SK-N-SH (cell line): ENCODE data around the gene CNGA3. TPM values are rescaled to one million over a fixed set of nuclear protein-coding genes. Genes with fewer than 3 reads are reported as not detected.

Experiments
- CTCF ChIA-PET: fragments of 300-600, 350-600 bp; formaldehyde crosslinking; extraction: SDS; loops from one replicate; lab custom pipeline; 2021; lab: Yijun Ruan, JAX
- POLR2A ChIA-PET: fragments of 350-600 bp; sonication (Branson Sonifier 250); formaldehyde crosslinking; extraction: SDS; loops from one replicate; lab custom pipeline; 2020; ENCODE audit warnings: antibody characterized with exemption, inconsistent platforms; lab: Yijun Ruan, JAX
- DNase-seq: peaks from one replicate; pipeline ENCODE4 v3.0.0; 2012
- H2AFZ ChIP-seq: fragments of 200-600 bp; sonication (generic); 2 replicates; pipeline ENCODE4 v1.8.1; 2016; ENCODE audit warnings: antibody characterized with exemption, mild to moderate bottlenecking, low read depth
- H3F3A ChIP-seq: fragments of 200-600 bp; sonication (generic); replicated peaks from 2 replicates; pipeline ENCODE3; 2016; ENCODE audit warnings: antibody characterized with exemption, mild to moderate bottlenecking; ENCODE audit not compliant: insufficient read depth
- H3K27ac ChIP-seq, 2 experiments: fragments of 200-500 bp in 1 of 2; fragments of 200-600 bp in 1 of 2; sonication (Bioruptor generic) in 1 of 2; sonication (generic), shearing (Covaris generic) in 1 of 2; 2 replicates each; pipeline versions ENCODE4 v1.5.1 to v1.6.1; 2014 to 2016; ENCODE audit warnings: low read depth in 2 of 2, inconsistent platforms in 1 of 2, low read length in 1 of 2, mild to moderate bottlenecking in 1 of 2, mixed read lengths in 1 of 2
- H3K27me3 ChIP-seq: fragments of 200-600 bp; sonication (generic), shearing (Covaris generic); 2 replicates; pipeline ENCODE4 v1.6.1; 2016; ENCODE audit warnings: mixed run types; ENCODE audit not compliant: insufficient read depth
- H3K36me3 ChIP-seq, 2 experiments: fragments of 200-500 bp in 1 of 2; fragments of 200-600 bp in 1 of 2; sonication (Bioruptor generic) in 1 of 2; sonication (generic) in 1 of 2; replicated peaks in 1 of 2; 2 replicates each; pipeline versions ENCODE3 to v1.5.1; 2014 to 2016; ENCODE audit warnings: low read length in 1 of 2, mild to moderate bottlenecking in 1 of 2; ENCODE audit not compliant: insufficient read depth in 2 of 2, control insufficient read depth in 1 of 2
- H3K4me1 ChIP-seq, 2 experiments: fragments of 200-500 bp in 1 of 2; fragments of 200-600 bp in 1 of 2; sonication (Bioruptor generic) in 1 of 2; sonication (generic), shearing (Covaris generic) in 1 of 2; 2 replicates each; pipeline versions ENCODE4 v1.5.1 to v1.6.1; 2014 to 2016; ENCODE audit warnings: low read depth in 1 of 2, low read length in 1 of 2, mixed run types in 1 of 2; ENCODE audit not compliant: insufficient read depth in 2 of 2, control insufficient read depth in 1 of 2
- H3K4me2 ChIP-seq: fragments of 200-600 bp; sonication (generic), shearing (Covaris generic); 2 replicates; pipeline ENCODE4 v1.6.1; 2017; ENCODE audit warnings: mixed run types
- H3K4me3 ChIP-seq, 2 experiments: fragments of 200-500 bp in 1 of 2; fragments of 200-600 bp in 1 of 2; sonication (Bioruptor generic) in 1 of 2; sonication (generic), shearing (Covaris generic) in 1 of 2; 2 replicates each; pipeline versions ENCODE4 v1.5.1 to v1.8.1; 2014 to 2016; ENCODE audit warnings: low read depth in 2 of 2, inconsistent platforms in 1 of 2, low read length in 1 of 2, mild to moderate bottlenecking in 1 of 2, mixed read lengths in 1 of 2, moderate library complexity in 1 of 2
- H3K79me2 ChIP-seq: fragments of 200-600 bp; sonication (generic); 2 replicates; pipeline ENCODE4 v1.8.1; 2017; ENCODE audit warnings: mild to moderate bottlenecking; ENCODE audit not compliant: insufficient read depth
- H3K9ac ChIP-seq: fragments of 200-600 bp; sonication (generic); 2 replicates; pipeline ENCODE4 v1.6.1; 2017; ENCODE audit warnings: mixed run types
- H3K9me2 ChIP-seq: fragments of 200-600 bp; sonication (generic); 2 replicates; pipeline ENCODE4 v1.6.1; 2017; ENCODE audit warnings: mixed run types
- H3K9me3 ChIP-seq: fragments of 200-600 bp; sonication (generic); 2 replicates; pipeline ENCODE4 v1.6.1; 2017; ENCODE audit warnings: mixed run types, mild to moderate bottlenecking, moderate library complexity
- H4K20me1 ChIP-seq: fragments of 200-600 bp; sonication (generic); 2 replicates; pipeline ENCODE4 v1.6.1; 2017; ENCODE audit warnings: mild to moderate bottlenecking, mixed run types; ENCODE audit not compliant: insufficient read depth
- CTCF ChIP-seq: fragments of 200-600 bp; sonication (generic); IDR thresholded peaks from 2 replicates; pipeline ENCODE4 v1.6.1; 2017; ENCODE audit warnings: antibody characterized with exemption, mild to moderate bottlenecking, moderate library complexity
- ELF1 ChIP-seq: IDR thresholded peaks from 2 replicates; pipeline ENCODE4 v1.4.0; 2012
- EP300 ChIP-seq, 2 experiments: IDR thresholded peaks; 2 replicates each; pipeline versions ENCODE4 v1.4.0 to v1.6.1; 2012; ENCODE audit warnings: borderline replicate concordance in 1 of 2, low read depth in 1 of 2, low read length in 1 of 2
- FOSL2 ChIP-seq: IDR thresholded peaks from 2 replicates; pipeline ENCODE4 v1.4.0; 2012; ENCODE audit warnings: low read depth, mild to moderate bottlenecking, moderate library complexity, borderline replicate concordance
- FOXM1 ChIP-seq: IDR thresholded peaks from 2 replicates; pipeline ENCODE4 v1.4.0; 2012; ENCODE audit warnings: low read depth, mild to moderate bottlenecking
- GABPA ChIP-seq: IDR thresholded peaks from 2 replicates; pipeline ENCODE4 v1.4.0; 2012; ENCODE audit warnings: low read depth, mild to moderate bottlenecking
- GATA2 ChIP-seq: sonication (generic); formaldehyde crosslinking; IDR thresholded peaks from 2 replicates; pipeline ENCODE4 v1.5.0; 2020; ENCODE audit warnings: mild to moderate bottlenecking, missing genetic modification reagents
- PBX3 ChIP-seq: IDR thresholded peaks from 2 replicates; pipeline ENCODE4; 2012
- REST ChIP-seq: IDR thresholded peaks from 2 replicates; pipeline ENCODE4 v1.6.1; 2012; ENCODE audit warnings: mild to moderate bottlenecking, low read depth, low read length, moderate library complexity
- SMC3 ChIP-seq: IDR thresholded peaks from 2 replicates; pipeline ENCODE4 v1.6.1; 2012; ENCODE audit warnings: low read depth, low read length, improper control_type of control experiment
- TAF1 ChIP-seq: IDR thresholded peaks from 2 replicates; pipeline ENCODE4 v1.6.1; 2012; ENCODE audit warnings: low read depth, mild to moderate bottlenecking, low read length, moderate library complexity, borderline replicate concordance
- TEAD4 ChIP-seq: IDR thresholded peaks from 2 replicates; pipeline ENCODE4 v1.4.0; 2012; ENCODE audit warnings: mild to moderate bottlenecking, borderline replicate concordance; ENCODE audit not compliant: insufficient read depth
- WGBS: methylation state at CpG from one replicate; pipeline ENCODE4 v1.1.6; 2017; ENCODE audit warnings: low lambda C conversion rate; 5-methylcytosine and 5-hydroxymethylcytosine counted together
- polyA plus RNA-seq, 3 experiments: library from polyadenylated mRNA; depleted of rRNA; stranded (reverse); fragments of >200 nt; gene quantifications; 2 replicates each; pipeline ENCODE4 v1.2.3, GENCODE V29; 2012
- TF ChIP-seq, protein P1 (sequence below): IDR thresholded peaks from 2 replicates; pipeline ENCODE4 v1.4.0; 2012; ENCODE audit warnings: low read depth, borderline replicate concordance

CNGA3 gene
- polyA plus RNA-seq, 1 of the 3 experiments (the other 2 are of a cell fraction), result not detected

DNA sequence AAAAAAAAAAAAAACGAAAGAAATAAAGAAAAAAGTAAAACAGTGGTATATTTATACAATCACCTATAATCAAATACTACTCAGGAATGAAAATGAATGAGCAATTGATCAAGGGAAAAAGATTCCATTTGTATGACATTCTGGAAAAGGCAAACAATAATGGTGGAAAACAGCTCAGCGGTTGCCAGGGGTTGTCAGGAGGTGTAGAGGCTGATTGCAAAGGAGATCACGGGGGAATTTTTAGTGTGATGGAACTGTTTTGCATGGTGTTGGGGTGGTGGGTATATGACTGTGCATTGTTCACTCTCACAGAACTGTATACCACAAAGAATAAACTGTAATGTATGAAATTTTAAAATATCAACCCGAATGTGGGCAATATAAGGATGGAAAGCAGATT, 52.9 kb downstream of the CNGA3 start:
- 30% methylated on average over 4 of the region's 4 CpGs for WGBS
- Histone ChIP-seq H3K27me3 (no peaks in the 10 kb centered on the region; the same call in 1 of the 2 replicates), H3K4me2 (no peak overlapping the region), H4K20me1 (no peaks in the 10 kb centered on the region), H3K4me3 (no peak overlapping the region), H3K36me3 (no peaks in the 10 kb centered on the region), H3K9me3 (no peaks in the 10 kb centered on the region), H3K9ac (no peak overlapping the region), H2AFZ (no peak overlapping the region), H3K27ac (no peak overlapping the region), H3K4me1 (no peaks in the 10 kb centered on the region), H3K79me2 (no peaks in the 10 kb centered on the region), H3K9me2 (no peaks in the 10 kb centered on the region), H3F3A (no peaks in the 10 kb centered on the region)
- TF ChIP-seq TEAD4 (no peak), REST (no peak), TAF1 (no peak), SMC3 (no peak)
- CTCF ChIA-PET, result interaction anchor here (2.3 to 4.4 kb wide), 2 partner anchors 13 to 14 kb away, joined by 8 to 22 read pairs; no protein-coding TSS in a partner anchor
- POLR2A ChIA-PET, result no interaction called here
- no peak for DNase-seq

GRCh38 chr2:98403878-98404277, 57.6 kb downstream of the CNGA3 start:
- H3K9me2 ChIP-seq, result no peaks in the 10 kb centered on the region
- no peaks in the 10 kb centered on the region for H3K4me1 ChIP-seq
- H3F3A ChIP-seq, result no peaks in the 10 kb centered on the region
- ChIA-PET CTCF (interaction anchor here (0.6 to 1.6 kb wide), 5 partner anchors 17 to 663 kb away, joined by 3 to 4 read pairs (median 3); no protein-coding TSS in a partner anchor), POLR2A (no interaction called here)
- no peak overlapping the region for H2AFZ ChIP-seq
- H3K9me3 ChIP-seq, result no peaks in the 10 kb centered on the region
- no peak for DNase-seq
- no peaks in the 10 kb centered on the region; the same call in 1 of the 2 replicates for H3K27me3 ChIP-seq
- no peaks in the 10 kb centered on the region for H3K36me3 ChIP-seq
- no peaks in the 10 kb centered on the region for H4K20me1 ChIP-seq
- no peak overlapping the region for H3K4me3 ChIP-seq
- no peak overlapping the region for H3K4me2 ChIP-seq
- H3K9ac ChIP-seq, result no peak overlapping the region
- H3K79me2 ChIP-seq, result no peaks in the 10 kb centered on the region
- no peak overlapping the region for H3K27ac ChIP-seq
- TF ChIP-seq GABPA, result no peak
- no peak for TF ChIP-seq EP300 (IDR thresholded peaks at IDR 0.05; ENCODE audit: borderline replicate concordance in 1 of 2, low read depth in 1 of 2, low read length in 1 of 2)
- TF ChIP-seq SMC3, result no peak
- no peak for TF ChIP-seq PBX3
- TF ChIP-seq ELF1, result no peak
- no peak for TF ChIP-seq FOSL2
- TF ChIP-seq, protein P1, sequence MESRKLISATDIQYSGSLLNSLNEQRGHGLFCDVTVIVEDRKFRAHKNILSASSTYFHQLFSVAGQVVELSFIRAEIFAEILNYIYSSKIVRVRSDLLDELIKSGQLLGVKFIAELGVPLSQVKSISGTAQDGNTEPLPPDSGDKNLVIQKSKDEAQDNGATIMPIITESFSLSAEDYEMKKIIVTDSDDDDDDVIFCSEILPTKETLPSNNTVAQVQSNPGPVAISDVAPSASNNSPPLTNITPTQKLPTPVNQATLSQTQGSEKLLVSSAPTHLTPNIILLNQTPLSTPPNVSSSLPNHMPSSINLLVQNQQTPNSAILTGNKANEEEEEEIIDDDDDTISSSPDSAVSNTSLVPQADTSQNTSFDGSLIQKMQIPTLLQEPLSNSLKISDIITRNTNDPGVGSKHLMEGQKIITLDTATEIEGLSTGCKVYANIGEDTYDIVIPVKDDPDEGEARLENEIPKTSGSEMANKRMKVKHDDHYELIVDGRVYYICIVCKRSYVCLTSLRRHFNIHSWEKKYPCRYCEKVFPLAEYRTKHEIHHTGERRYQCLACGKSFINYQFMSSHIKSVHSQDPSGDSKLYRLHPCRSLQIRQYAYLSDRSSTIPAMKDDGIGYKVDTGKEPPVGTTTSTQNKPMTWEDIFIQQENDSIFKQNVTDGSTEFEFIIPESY, result no peak
- no peak for TF ChIP-seq CTCF
- no peak for TF ChIP-seq GATA2 (CRISPR knock-in tag)
- TF ChIP-seq REST, result no peak
- TF ChIP-seq FOXM1, result no peak
- TF ChIP-seq TEAD4, result no peak
